Measurements from ENCODE around the gene CBLB.

DNA sequence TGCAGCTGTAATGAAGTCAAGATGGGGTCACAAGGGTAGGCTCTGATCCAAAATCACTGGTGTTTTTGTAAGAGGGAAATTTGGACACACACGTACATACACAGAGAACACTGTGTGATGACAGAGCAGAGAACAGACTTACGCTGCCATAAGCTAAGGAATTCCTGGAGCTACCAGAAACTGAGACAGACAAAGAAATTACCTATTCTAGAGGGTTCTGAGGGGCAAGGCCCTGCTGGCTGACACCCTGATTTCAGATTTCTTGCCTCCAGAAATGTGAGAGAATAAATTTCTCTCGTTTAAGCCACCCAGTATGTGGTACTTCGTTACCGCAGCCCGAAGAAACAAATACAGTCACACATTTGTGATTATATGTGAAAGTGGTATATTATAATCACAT lies 24.8 kb downstream of the CBLB start:
- TF ChIP-seq, protein P1, sequence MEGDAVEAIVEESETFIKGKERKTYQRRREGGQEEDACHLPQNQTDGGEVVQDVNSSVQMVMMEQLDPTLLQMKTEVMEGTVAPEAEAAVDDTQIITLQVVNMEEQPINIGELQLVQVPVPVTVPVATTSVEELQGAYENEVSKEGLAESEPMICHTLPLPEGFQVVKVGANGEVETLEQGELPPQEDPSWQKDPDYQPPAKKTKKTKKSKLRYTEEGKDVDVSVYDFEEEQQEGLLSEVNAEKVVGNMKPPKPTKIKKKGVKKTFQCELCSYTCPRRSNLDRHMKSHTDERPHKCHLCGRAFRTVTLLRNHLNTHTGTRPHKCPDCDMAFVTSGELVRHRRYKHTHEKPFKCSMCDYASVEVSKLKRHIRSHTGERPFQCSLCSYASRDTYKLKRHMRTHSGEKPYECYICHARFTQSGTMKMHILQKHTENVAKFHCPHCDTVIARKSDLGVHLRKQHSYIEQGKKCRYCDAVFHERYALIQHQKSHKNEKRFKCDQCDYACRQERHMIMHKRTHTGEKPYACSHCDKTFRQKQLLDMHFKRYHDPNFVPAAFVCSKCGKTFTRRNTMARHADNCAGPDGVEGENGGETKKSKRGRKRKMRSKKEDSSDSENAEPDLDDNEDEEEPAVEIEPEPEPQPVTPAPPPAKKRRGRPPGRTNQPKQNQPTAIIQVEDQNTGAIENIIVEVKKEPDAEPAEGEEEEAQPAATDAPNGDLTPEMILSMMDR (IDR thresholded peaks at IDR 0.05; ENCODE audit: insufficient read depth, low read depth, low read length), result no peak
- no peak for TF ChIP-seq EZH2 (IDR thresholded peaks at IDR 0.05; ENCODE audit: insufficient read depth, low read length)

Measured in astrocyte (in vitro differentiated cells and primary cell).